Inflammatory macrophage treated with lipopolysaccharide for 1 hour (primary cell): ENCODE measurements around the gene LSP1.
A peak's percentile ranks its signal among the peaks of the same experiment; 100 is the strongest.

Source experiments
- DNase-seq, 2 donors: peaks; one replicate each; pipeline ENCODE4 v3.0.0-alpha.2; 2020 to 2022

The LSP1 gene

DNA sequence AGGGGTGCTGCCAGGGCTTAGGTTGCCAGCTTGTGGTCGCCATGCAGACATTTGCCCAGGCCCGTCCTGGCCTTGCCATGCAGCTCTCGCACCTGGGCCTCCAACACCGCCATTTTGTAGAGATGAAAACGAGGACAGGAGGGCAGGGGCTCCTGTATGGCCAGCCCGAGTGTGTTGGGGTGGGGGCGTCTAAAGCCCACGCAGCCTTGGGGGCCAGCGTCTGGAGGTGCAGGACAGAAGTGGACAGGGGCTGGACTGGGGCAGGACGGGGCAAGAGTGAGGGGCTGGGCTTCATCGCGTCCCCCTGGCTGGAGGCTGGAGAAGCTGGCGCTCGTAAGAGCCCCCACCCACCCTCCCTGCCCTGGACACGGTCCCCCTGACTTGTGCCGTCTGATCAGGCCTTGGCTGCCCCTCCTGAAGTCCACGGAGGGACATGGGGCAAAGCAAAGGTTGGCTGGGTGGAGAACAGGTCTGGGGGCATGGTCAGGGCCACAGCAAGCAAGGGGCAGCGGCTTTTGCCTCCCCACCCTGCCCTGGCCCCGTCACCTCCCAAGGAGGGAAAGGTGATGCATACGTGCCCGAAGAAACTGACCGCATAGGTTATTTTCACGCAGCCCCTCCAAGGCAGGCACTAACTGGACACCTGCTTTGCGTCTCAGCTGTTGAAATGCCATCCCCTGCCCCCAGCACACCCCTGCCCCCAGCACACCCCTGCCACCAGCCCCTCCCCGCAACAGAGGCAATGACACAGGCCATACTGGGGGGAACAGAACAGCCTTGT is 67.4 kb downstream of the LSP1 start:
- no peak for DNase-seq

DNA sequence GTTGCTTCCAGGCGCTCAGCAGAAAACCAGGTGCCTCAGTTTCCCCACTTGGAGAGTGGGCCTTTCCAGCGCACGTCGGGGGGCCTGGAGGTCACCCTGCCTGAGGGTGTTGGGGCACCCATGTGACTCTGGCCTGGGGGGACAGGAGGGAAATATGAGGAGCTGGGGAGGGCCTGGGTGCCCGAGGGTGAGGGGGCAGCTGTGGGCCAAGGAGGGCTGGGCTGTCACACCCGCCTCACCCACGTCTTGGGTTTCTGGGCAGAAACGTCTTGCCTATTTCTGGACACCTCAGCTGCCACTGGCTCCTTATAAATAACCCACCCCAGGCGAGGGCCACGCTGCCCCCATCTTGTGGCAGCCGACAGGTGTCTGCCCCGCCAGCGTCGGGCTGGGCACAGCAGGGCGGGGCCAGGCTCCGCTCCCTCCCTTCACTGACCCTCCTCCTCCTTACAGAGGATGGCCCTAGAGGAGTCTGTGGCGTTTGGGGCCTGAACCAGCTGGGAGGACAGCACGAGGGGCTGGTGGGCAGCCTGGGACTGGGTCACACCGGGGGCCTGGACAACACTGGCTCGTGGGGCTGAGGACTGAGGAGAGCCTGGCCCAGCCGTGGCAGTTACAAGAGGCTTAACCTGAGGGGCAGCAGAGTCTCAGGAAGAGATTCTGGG is 68.2 kb downstream of the LSP1 start:
- no peak for DNase-seq

GRCh38 chr11:1921574-1922141 is 68.8 kb downstream of the LSP1 start:
- DNase-seq, result no peak

- no peak for DNase-seq
These were observed 69.7 kb downstream of the LSP1 start for GRCh38 chr11:1922481-1923081.

DNA sequence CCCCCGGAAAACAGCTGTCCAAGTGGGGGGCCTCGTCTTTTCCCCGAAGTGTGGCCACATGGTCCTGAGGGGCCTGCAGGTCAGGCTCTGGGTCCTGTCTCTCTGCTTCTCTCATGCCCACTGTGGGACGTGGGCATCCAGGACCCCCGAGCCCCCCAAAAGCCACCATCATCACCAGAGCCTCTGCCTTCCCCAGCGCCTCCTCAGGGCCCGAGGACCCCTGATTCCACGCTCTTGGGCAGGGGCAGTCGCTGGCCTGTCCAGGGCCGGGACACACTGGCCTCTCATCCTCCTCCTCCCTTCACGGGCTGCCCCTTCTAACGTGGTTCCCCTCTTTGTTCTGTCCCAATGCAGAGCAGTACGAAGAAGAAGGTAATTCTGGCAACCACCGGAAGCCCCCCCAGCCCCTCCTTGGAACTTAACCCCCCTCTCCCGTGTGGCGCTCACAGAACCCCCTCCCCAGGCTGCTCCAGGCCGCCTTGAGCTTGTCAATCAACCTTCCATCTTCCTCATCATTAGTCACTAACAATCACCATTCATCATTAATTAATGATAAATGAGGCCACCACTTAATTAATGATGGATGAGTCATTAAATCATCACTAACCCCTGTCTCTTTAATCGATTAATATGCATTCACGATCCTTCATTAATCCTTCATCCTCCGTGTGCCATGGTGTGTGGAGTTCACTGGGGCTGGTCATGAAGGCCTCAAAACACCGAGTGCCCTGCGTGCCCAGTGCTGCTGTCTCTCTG is 70.5 kb downstream of the LSP1 start:
- no peak for DNase-seq

GRCh38 chr11:1924181-1924580 is 71.3 kb downstream of the LSP1 start:
- no peak for DNase-seq

GRCh38 chr11:1924646-1925372 is 71.9 kb downstream of the LSP1 start:
- no peak for DNase-seq

GRCh38 chr11:1925373-1926155 is 72.7 kb downstream of the LSP1 start:
- no peak for DNase-seq

DNA sequence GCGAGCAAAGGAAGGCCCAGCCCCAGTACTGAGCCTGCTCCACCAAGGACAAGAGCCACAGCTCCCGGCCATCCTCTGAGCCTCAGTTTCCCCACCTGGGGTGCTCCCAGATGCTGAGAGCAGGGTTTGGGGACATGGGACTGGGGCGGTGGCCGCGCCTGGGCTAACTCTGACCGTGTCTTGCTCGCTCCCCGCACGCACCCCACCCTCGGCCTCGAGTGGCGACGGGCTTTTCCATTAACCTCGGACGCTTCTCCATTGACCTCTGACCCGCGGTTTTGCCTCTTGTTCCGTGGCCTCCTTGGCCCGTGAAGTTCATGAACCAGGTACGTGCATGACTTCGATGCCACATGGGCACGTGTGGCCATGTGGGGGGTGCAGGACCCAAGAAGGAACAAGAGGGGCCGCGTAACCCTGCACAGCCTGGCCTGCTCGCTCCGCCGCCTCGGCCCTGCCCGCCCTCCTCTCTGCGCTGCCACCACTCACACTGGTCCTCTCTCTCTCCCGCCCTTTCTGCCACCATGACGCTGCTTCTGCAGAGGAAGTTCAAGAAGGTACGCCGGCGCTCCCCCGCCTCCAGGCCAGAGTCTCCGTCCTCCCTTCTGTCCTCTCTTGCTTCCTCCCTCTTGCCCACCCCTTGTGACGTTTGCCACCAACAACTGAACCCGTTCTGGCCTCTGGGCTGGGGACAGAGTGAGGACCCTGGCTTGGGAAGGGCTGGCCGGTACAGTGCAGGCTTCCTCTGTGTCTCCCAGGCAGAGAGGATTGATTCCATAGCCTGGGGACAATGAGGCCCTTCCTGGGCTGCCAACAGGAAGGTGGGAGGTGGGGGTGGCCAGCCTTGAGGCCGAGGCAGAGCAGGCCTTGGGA is 73.5 kb downstream of the LSP1 start:
- peak; percentile 21 to 49 for DNase-seq

DNA sequence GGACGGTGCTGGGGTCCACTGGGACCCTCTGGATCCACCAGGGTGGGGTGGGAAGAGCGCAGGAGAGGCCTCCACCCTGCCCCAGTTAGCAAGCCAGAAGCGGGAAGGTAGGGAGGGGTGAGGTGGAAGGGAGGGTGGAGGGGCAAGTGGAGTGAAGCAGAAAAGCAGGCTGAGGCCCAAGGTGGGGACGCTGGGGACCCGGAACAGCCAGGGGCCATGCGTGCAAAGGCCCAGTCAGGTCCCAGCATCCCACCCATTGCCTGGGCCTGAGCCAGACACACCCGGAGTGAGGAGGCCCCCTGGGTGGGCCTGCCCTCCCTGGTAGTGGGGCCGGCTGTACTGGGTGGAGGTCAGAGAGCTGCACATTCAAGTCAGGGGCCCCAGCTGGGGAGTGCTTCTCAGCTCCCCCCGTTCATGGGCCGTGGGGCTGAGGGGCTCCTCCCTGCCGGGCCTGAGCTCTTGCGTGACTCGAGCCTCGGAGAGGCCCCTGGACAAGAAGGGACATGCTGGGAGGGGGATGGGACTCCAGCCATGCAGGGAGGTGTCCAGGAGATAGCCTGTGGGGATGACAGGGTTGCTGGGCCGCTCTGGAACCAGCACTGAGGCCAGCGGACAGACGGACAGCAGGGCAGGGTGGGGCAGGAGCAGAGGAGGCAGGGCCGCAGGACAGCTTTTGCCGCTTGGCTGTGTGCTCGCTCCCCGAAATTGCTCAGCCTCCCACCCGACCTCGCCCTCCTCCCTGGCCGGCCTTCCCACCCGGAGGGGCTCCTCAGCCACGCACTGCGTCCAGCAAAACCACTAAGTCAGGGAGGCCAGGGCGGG is 74.4 kb downstream of the LSP1 start:
- no peak for DNase-seq

DNA sequence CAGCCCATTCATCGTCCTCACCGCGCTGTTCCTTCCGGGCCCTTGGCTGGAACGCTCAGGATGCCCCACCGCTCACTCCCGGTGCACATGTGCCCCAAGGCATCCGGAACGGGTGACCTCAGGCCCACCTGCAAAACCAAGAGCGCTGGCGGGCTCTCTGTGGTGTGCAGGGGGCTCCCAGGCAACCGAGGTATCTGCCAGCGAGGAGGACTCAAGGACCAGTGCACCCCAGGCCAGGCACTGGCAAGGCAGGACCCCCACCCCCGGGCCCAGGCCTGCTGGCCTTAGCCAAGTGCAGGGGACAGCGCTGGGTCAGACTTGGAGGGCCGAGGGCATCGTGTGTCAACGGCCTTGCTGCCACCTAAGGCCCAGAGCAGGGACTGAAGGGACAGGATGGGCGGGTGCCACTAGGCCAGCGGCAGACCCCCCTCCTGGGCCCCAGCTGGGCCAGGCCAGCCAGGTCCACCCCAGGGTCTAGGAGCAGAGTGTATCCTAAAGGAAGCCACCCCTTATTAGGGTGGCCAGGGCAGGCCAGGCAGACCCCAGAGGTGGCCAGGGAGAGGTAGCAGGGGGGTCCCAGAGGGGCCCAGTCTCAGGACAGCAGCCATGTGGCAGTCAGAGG is 75.1 kb downstream of the LSP1 start:
- DNase-seq, result no peak

- no peak for DNase-seq
These were observed 75.6 kb downstream of the LSP1 start for GRCh38 chr11:1928470-1928890.

DNA sequence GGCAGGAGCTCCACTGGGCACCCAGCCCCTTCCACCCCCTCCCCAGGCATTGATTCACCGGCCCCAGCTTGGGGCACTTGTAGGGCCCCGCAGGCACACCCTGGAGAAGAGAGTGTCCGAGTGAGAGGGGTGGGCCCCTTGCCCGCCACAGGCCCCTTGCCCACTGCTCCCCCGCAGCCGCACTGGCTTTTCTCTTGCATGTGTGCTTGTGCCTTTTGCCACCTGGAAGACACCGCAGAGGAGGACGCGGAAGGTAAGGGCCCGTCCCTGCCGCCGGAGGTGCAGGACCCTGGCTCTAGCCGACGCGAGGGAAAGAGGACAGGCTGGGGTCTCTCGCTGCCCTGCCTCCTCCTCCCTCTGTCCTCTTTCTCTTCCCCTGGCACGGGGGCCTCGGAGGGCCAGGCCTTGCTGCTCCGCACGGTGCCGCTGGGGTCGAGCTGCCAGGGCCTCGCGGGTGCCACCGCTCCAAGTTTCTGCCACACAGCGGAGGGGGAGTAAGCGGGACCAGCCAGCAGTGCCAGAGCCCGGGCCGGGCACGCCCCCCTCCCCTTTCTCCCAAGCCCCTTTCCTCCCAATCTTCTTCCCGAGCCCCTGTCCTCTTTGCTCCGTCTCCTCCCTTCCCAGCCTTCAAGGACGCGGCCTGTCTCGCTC is 76.1 kb downstream of the LSP1 start:
- no peak for DNase-seq

GRCh38 chr11:1929621-1930461 is 77.0 kb downstream of the LSP1 start:
- no peak for DNase-seq

DNA sequence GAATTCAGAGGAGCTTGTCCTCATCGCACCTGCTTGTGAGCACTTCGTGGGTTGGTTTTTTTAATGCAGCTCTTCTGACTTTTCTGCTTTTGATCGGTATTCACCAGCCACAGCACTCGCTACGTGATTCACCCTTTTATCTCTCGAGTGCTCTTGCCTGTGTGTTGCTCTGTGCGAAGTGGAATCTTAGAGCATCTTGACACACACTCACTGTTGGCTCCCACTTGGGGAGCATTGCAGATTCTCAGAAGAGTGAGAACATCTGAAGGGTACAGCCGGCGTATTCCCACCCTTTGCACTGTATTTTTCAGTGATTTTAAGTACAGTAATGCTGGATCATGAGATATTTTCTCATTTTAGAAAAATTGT is 77.6 kb downstream of the LSP1 start:
- DNase-seq, result no peak

- no peak for DNase-seq
These were observed 78.6 kb downstream of the LSP1 start for GRCh38 chr11:1931341-1932104.

DNA sequence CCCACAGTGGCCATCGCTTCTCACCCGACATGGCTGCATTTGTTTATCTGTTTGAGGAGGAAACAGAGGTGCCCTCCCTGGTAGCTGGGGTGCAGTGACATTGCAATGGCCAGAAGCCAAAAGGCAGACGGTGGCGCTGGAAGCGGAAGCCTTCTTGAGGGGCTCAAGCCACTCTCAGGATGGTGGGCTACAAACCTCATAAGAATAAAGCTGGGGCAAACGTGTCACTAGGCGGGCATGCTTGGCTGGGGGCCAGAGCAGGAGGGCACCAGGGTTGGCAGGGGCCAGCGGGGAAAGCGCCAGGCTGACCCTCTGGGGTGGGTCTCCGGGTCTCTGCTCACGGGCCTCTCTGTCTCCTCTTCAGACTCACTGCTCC is 79.2 kb downstream of the LSP1 start:
- no peak for DNase-seq
